Skin epidermis (tissue), 12 donors: ENCODE results near the gene CCDC7.
"Not testable (repeated sequence)": the region's sequence is repeated elsewhere in the genome, so short reads cannot be mapped to it uniquely, and the experiment has no call there.

Experiments
- H3K27ac ChIP-seq, 21 experiments: fragments of 200-600 bp; sonication (generic) in 11 of 21; one replicate each; pipeline ENCODE4 v1.5.0; 2020; ENCODE audit warnings: mild to moderate bottlenecking in 3 of 21, inconsistent platforms in 2 of 21, moderate library complexity in 2 of 21
- H3K4me3 ChIP-seq, 7 experiments: fragments of 200-600 bp; sonication (generic) in 2 of 7; one replicate each; pipeline ENCODE4 v1.5.0; 2020; ENCODE audit warnings: inconsistent platforms in 2 of 7, mild to moderate bottlenecking in 2 of 7, moderate library complexity in 1 of 7

CCDC7 gene

GRCh38 chr10:32909456-32909855, 463.5 kb downstream of the CCDC7 start:
- Histone ChIP-seq H3K4me3 (no peak overlapping the region), H3K27ac (no peak overlapping the region)

GRCh38 chr10:32909970-32910369, 464.0 kb downstream of the CCDC7 start:
- not testable (repeated sequence) for H3K4me3 ChIP-seq, H3K27ac ChIP-seq

GRCh38 chr10:32911285-32912016, 465.5 kb downstream of the CCDC7 start:
- no peak overlapping the region for H3K27ac ChIP-seq
- H3K4me3 ChIP-seq = no peak overlapping the region

GRCh38 chr10:32917817-32918216, 471.9 kb downstream of the CCDC7 start:
- not testable (repeated sequence) for H3K4me3 ChIP-seq, H3K27ac ChIP-seq

GRCh38 chr10:32922170-32922569, 476.2 kb downstream of the CCDC7 start:
- no peak overlapping the region for H3K27ac ChIP-seq
- no peak overlapping the region for H3K4me3 ChIP-seq

- Histone ChIP-seq H3K4me3 (no peak overlapping the region), H3K27ac (peak overlapping the region in 1 of 21 experiments; percentile 14)
Observed at GRCh38 chr10:32923134-32923533, 477.2 kb downstream of the CCDC7 start.

- Histone ChIP-seq H3K4me3 (no peak overlapping the region), H3K27ac (no peak overlapping the region)
Observed at GRCh38 chr10:32923849-32924248, 477.9 kb downstream of the CCDC7 start.
